HG02970 (cell line): ENCODE results near the gene RGS3.

Experiments used
- ATAC-seq: cut with Tn5 transposase; IDR thresholded peaks from one replicate; pipeline ENCODE4 v1.9.1; 2021; ENCODE audit warnings: mild to moderate bottlenecking, moderate library complexity, moderate number of reproducible peaks; ENCODE audit not compliant: unreplicated experiment, low FRiP score

RGS3 gene

GRCh38 chr9:113580954-113581311 is 117.4 kb downstream of the RGS3 start:
- ATAC-seq = no peak

- ATAC-seq = peak; percentile 77
Measured at GRCh38 chr9:113581865-113582697, 118.6 kb downstream of the RGS3 start.

- ATAC-seq = no peak
Measured at GRCh38 chr9:113582698-113583200, 119.2 kb downstream of the RGS3 start.

- no peak for ATAC-seq
Measured at GRCh38 chr9:113583511-113584427, 120.2 kb downstream of the RGS3 start.

- ATAC-seq = no peak
Measured at GRCh38 chr9:113584428-113585084, 121.0 kb downstream of the RGS3 start.

GRCh38 chr9:113585085-113585442 is 121.5 kb downstream of the RGS3 start:
- ATAC-seq = no peak

- ATAC-seq = no peak
Measured at GRCh38 chr9:113585555-113585954, 122.0 kb downstream of the RGS3 start.

- no peak for ATAC-seq
Measured at GRCh38 chr9:113587471-113588031, 124.0 kb downstream of the RGS3 start.

- ATAC-seq = no peak
Measured at GRCh38 chr9:113588242-113588810, 124.8 kb downstream of the RGS3 start.

GRCh38 chr9:113588936-113589335 is 125.4 kb downstream of the RGS3 start:
- no peak for ATAC-seq

GRCh38 chr9:113589407-113589806 is 125.9 kb downstream of the RGS3 start:
- no peak for ATAC-seq

- no peak for ATAC-seq
Measured at GRCh38 chr9:113589890-113590289, 126.4 kb downstream of the RGS3 start.

- ATAC-seq = no peak
Measured at GRCh38 chr9:113590389-113590788, 126.9 kb downstream of the RGS3 start.

GRCh38 chr9:113590991-113591898 is 127.7 kb downstream of the RGS3 start:
- ATAC-seq = no peak

GRCh38 chr9:113591899-113592625 is 128.5 kb downstream of the RGS3 start:
- ATAC-seq = no peak

GRCh38 chr9:113592876-113593575 is 129.5 kb downstream of the RGS3 start:
- no peak for ATAC-seq

GRCh38 chr9:113593682-113594281 is 130.3 kb downstream of the RGS3 start:
- no peak for ATAC-seq
